GM18868 (cell line): Measurements from ENCODE around the gene H2BK1.

ENCODE experiments used
- ATAC-seq: cut with Tn5 transposase; IDR thresholded peaks from one replicate; pipeline ENCODE4 v1.9.1; 2021; ENCODE audit warnings: mild to moderate bottlenecking, moderate library complexity; ENCODE audit not compliant: unreplicated experiment

H2BK1 gene

GRCh38 chr7:151210087-151210854, at the start of gene H2BK1:
H2BK1 (minus strand) TSS chr7:151210488; CDS start chr7:151210318, 170 bp downstream.
- no peak for ATAC-seq

GRCh38 chr7:151257990-151258389, 47.7 kb upstream of the H2BK1 start:
- no peak for ATAC-seq

- ATAC-seq = no peak
Observed at GRCh38 chr7:151256410-151257045, 46.2 kb upstream of the H2BK1 start.

- ATAC-seq = no peak
Observed at GRCh38 chr7:151255390-151255789, 45.1 kb upstream of the H2BK1 start.

- ATAC-seq = no peak
Observed at GRCh38 chr7:151254851-151255250, 44.6 kb upstream of the H2BK1 start.

- ATAC-seq = no peak
Observed at GRCh38 chr7:151254316-151254715, 44.0 kb upstream of the H2BK1 start.

GRCh38 chr7:151252961-151253711, 42.8 kb upstream of the H2BK1 start:
- no peak for ATAC-seq

GRCh38 chr7:151252561-151252835, 42.2 kb upstream of the H2BK1 start:
- no peak for ATAC-seq

GRCh38 chr7:151251689-151252560, 41.6 kb upstream of the H2BK1 start:
- ATAC-seq = no peak

- no peak for ATAC-seq
Observed at GRCh38 chr7:151251328-151251688, 41.0 kb upstream of the H2BK1 start.

GRCh38 chr7:151250181-151251132, 40.2 kb upstream of the H2BK1 start:
- no peak for ATAC-seq

- no peak for ATAC-seq
Observed at GRCh38 chr7:151249732-151250072, 39.4 kb upstream of the H2BK1 start.

- no peak for ATAC-seq
Observed at GRCh38 chr7:151249034-151249731, 38.9 kb upstream of the H2BK1 start.

GRCh38 chr7:151248346-151249033, 38.2 kb upstream of the H2BK1 start, which contains the start of gene SMARCD3:
SMARCD3 (minus strand) TSS chr7:151248694; CDS start chr7:151248562, 132 bp downstream.
- ATAC-seq = no peak

- no peak for ATAC-seq
Observed at GRCh38 chr7:151247611-151248345, 37.5 kb upstream of the H2BK1 start.

GRCh38 chr7:151246851-151247580, 36.7 kb upstream of the H2BK1 start:
- no peak for ATAC-seq

- ATAC-seq = no peak
Observed at GRCh38 chr7:151246102-151246850, 36.0 kb upstream of the H2BK1 start.
